Large intestine (tissue), 3 donors: ENCODE results near the gene FSTL5. TPM values are rescaled to one million over a fixed set of nuclear protein-coding genes. Genes with fewer than 3 reads are reported as not detected.

Experiments used
- DNase-seq, 2 donors: peaks; one replicate each; pipeline versions ENCODE4 v3.0.0 to v3.0.0-alpha.2; 2013
- H3K27ac ChIP-seq: one replicate; pipeline ENCODE4 v1.5.1; 2013; ENCODE audit warnings: low read length
- H3K27me3 ChIP-seq: 2 replicates; pipeline ENCODE4 v1.6.1; 2013; ENCODE audit warnings: low read length; ENCODE audit not compliant: control insufficient read depth, insufficient read depth
- H3K36me3 ChIP-seq: 2 replicates; pipeline ENCODE4 v1.6.1; 2013; ENCODE audit warnings: low read length; ENCODE audit not compliant: control insufficient read depth, insufficient read depth
- H3K4me1 ChIP-seq: one replicate; pipeline ENCODE4 v1.6.1; 2013; ENCODE audit warnings: low read length; ENCODE audit not compliant: control insufficient read depth, insufficient read depth
- H3K4me3 ChIP-seq: one replicate; pipeline ENCODE4 v1.5.1; 2013; ENCODE audit warnings: low read length
- H3K9me3 ChIP-seq: one replicate; pipeline ENCODE4 v1.6.1; 2013; ENCODE audit warnings: mild to moderate bottlenecking, low read depth, low read length, moderate library complexity; ENCODE audit not compliant: control insufficient read depth
- WGBS: methylation state at CpG from one replicate; pipeline ENCODE4 v1.1.5; 2013; ENCODE audit warnings: low lambda C conversion rate; ENCODE audit not compliant: insufficient coverage; 5-methylcytosine and 5-hydroxymethylcytosine counted together
- polyA plus RNA-seq: library from polyadenylated mRNA; unstranded; fragments of 120-200 nt; gene quantifications from one replicate; pipeline ENCODE4 v1.2.1, GENCODE V29; 2013

Gene FSTL5
- polyA plus RNA-seq, 1 donor: 7.0 TPM

GRCh38 chr4:161505141-161505540 is 658.7 kb downstream of the FSTL5 start:
- Histone ChIP-seq H3K27me3 (no peaks in the 10 kb centered on the region), H3K4me1 (no peaks in the 10 kb centered on the region), H3K4me3 (no peak overlapping the region), H3K27ac (no peak overlapping the region), H3K36me3 (no peaks in the 10 kb centered on the region), H3K9me3 (no peaks in the 10 kb centered on the region)
- DNase-seq: no peak
- WGBS: 80% methylated on average over 1 of the region's 3 CpGs

- Histone ChIP-seq H3K9me3 (no peaks in the 10 kb centered on the region), H3K4me3 (no peak overlapping the region), H3K36me3 (no peaks in the 10 kb centered on the region), H3K27me3 (no peaks in the 10 kb centered on the region), H3K4me1 (no peaks in the 10 kb centered on the region), H3K27ac (no peak overlapping the region)
- DNase-seq: no peak
Measured at GRCh38 chr4:161498155-161498554, 665.6 kb downstream of the FSTL5 start.

- no peak overlapping the region for H3K27ac ChIP-seq
- no peaks in the 10 kb centered on the region for H3K4me1 ChIP-seq
- H3K4me3 ChIP-seq: no peak overlapping the region
- H3K27me3 ChIP-seq: no peaks in the 10 kb centered on the region
- H3K36me3 ChIP-seq: no peaks in the 10 kb centered on the region
- no peaks in the 10 kb centered on the region for H3K9me3 ChIP-seq
- 43% methylated on average over 1 of the region's 1 CpG for WGBS
- DNase-seq: no peak
Measured at GRCh38 chr4:161486461-161486860, 677.3 kb downstream of the FSTL5 start.

- DNase-seq: no peak
- Histone ChIP-seq H3K9me3 (no peaks in the 10 kb centered on the region), H3K27ac (no peak overlapping the region), H3K27me3 (no peaks in the 10 kb centered on the region), H3K4me1 (no peaks in the 10 kb centered on the region), H3K36me3 (no peaks in the 10 kb centered on the region), H3K4me3 (no peak overlapping the region)
- 100% methylated on average over 1 of the region's 4 CpGs for WGBS
Measured at GRCh38 chr4:161466316-161466715, 697.5 kb downstream of the FSTL5 start.

GRCh38 chr4:161463436-161463835 is 700.4 kb downstream of the FSTL5 start:
- WGBS: no CpG with 5 or more reads among the region's 2 CpGs
- no peaks in the 10 kb centered on the region for H3K27me3 ChIP-seq

GRCh38 chr4:161457906-161458305 is 705.9 kb downstream of the FSTL5 start:
- no peak for DNase-seq
- no peaks in the 10 kb centered on the region for H3K36me3 ChIP-seq
- no peaks in the 10 kb centered on the region for H3K4me1 ChIP-seq
- no peaks in the 10 kb centered on the region for H3K9me3 ChIP-seq
- no peak overlapping the region for H3K4me3 ChIP-seq
- H3K27ac ChIP-seq: no peak overlapping the region
- H3K27me3 ChIP-seq: no peaks in the 10 kb centered on the region
- WGBS: 80% methylated on average over 1 of the region's 3 CpGs

More at GRCh38 chr4:161463436-161463835, 700.4 kb downstream of the FSTL5 start:
- no peaks in the 10 kb centered on the region for H3K36me3 ChIP-seq
- H3K4me3 ChIP-seq: no peak overlapping the region
- H3K27ac ChIP-seq: no peak overlapping the region
- H3K4me1 ChIP-seq: no peaks in the 10 kb centered on the region
- DNase-seq: no peak
- H3K9me3 ChIP-seq: no peaks in the 10 kb centered on the region

- H3K27ac ChIP-seq: no peak overlapping the region
- H3K36me3 ChIP-seq: no peaks in the 10 kb centered on the region
- no peak for DNase-seq
- H3K4me1 ChIP-seq: no peaks in the 10 kb centered on the region
- H3K4me3 ChIP-seq: no peak overlapping the region
- H3K9me3 ChIP-seq: no peaks in the 10 kb centered on the region
- H3K27me3 ChIP-seq: no peaks in the 10 kb centered on the region
- WGBS: 100% methylated on average over 1 of the region's 1 CpG
Measured at GRCh38 chr4:161457311-161457710, 706.5 kb downstream of the FSTL5 start.

- 88% methylated on average over 1 of the region's 2 CpGs for WGBS
- H3K36me3 ChIP-seq: no peaks in the 10 kb centered on the region
- H3K4me3 ChIP-seq: no peak overlapping the region
- no peaks in the 10 kb centered on the region for H3K9me3 ChIP-seq
- H3K27me3 ChIP-seq: no peaks in the 10 kb centered on the region
- no peaks in the 10 kb centered on the region for H3K4me1 ChIP-seq
- H3K27ac ChIP-seq: no peak overlapping the region
- no peak for DNase-seq
Measured at GRCh38 chr4:161454860-161455259, 708.9 kb downstream of the FSTL5 start.

- H3K27ac ChIP-seq: no peak overlapping the region
- H3K4me3 ChIP-seq: no peak overlapping the region
- no peaks in the 10 kb centered on the region for H3K27me3 ChIP-seq
- H3K36me3 ChIP-seq: no peaks in the 10 kb centered on the region
- no peak for DNase-seq
- no CpG with 5 or more reads among the region's 5 CpGs for WGBS
- no peaks in the 10 kb centered on the region for H3K9me3 ChIP-seq
- no peaks in the 10 kb centered on the region for H3K4me1 ChIP-seq
Measured at GRCh38 chr4:161448550-161449180, 715.1 kb downstream of the FSTL5 start.

- no peak overlapping the region for H3K27ac ChIP-seq
- no peak overlapping the region for H3K4me3 ChIP-seq
- no peaks in the 10 kb centered on the region for H3K4me1 ChIP-seq
- no peaks in the 10 kb centered on the region for H3K9me3 ChIP-seq
- no peak for DNase-seq
- 71% methylated on average over 1 of the region's 1 CpG for whole genome bisulfite sequencing
- no peaks in the 10 kb centered on the region for H3K27me3 ChIP-seq
- H3K36me3 ChIP-seq: no peaks in the 10 kb centered on the region
Measured at GRCh38 chr4:161444626-161445025, 719.2 kb downstream of the FSTL5 start.

GRCh38 chr4:161442921-161443320 is 720.9 kb downstream of the FSTL5 start:
- no peaks in the 10 kb centered on the region for H3K27me3 ChIP-seq
- no peaks in the 10 kb centered on the region for H3K4me1 ChIP-seq
- no CpG with 5 or more reads among the region's 1 CpG for WGBS
- H3K9me3 ChIP-seq: no peaks in the 10 kb centered on the region
- no peak overlapping the region for H3K4me3 ChIP-seq
- no peak for DNase-seq
- no peak overlapping the region for H3K27ac ChIP-seq
- H3K36me3 ChIP-seq: no peaks in the 10 kb centered on the region
